Measurements from ENCODE around the gene VASH2.
"Not testable (repeated sequence)": the region's sequence is repeated elsewhere in the genome, so short reads cannot be mapped to it uniquely, and the experiment has no call there.

The VASH2 gene

DNA sequence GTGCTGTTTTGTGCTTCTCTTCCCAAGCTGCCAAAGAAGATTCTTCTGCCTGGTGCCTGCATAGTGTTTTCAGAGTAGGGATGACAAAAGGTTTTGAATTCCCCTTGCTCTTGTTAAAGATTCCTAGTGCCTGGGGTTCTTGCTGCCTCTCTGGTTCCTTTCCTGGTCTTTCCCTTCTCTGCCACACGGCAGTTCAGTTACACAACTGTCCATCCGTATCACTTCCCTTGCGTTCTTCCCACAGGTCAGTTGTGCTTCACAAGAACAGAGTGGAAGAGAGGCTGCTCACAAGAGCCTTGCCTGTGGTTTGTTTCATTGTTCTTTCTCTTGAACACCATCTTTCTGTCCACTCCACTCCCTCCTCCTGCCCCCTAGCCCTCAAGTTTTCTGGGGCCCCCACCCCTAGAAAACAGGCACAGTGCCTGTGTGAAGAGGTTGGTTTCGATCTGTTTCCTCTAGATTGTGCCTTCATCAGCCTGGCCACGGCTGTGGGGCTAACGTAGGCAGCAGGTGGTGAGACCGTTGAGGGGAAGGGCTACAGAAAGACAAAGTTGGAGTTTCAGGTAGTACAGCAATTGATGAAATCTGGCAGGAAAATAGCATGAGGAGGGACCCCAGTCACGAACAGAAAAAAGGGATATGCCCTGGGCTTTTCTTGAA lies 5.8 kb downstream of the VASH2 start:
- no peak for DNase-seq

DNA sequence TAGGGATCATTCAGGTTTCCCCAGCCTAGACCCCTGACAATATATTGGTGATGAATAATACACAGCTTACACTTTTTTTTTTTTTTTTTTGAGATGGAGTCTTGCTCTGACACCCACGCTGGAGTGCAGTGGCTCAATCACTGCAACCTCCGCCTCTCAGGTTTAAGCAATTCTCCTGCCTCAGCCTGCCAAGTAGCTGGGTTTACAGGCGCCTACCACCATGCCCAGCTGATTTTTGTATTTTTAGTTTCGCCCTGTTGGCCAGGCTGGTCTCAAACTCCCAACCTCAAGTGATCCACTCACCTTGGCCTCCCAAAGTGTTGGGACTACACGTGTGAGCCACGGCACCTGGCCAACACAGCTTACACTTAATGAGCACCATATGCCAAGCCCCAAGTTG lies 7.2 kb downstream of the VASH2 start:
- DNase-seq = no peak

DNA sequence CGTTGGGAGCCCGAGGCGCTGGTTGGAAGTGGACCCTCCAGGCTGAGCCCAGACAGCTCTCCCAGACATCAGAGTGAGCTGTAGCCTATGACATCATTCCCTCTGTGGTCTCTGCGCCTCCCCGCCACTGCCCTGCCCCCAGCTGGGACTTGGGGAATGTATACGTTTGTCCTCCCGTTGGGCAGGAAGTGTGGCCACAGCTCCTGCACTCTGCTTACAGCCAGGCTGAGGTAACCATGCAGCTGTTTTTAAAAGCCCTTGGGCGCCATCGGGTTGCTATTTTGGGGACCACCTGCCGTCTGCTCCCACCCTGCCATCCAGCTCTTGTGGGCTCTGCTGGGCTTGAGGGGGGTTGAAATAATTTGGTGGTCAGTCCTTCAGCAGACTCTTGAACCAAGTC lies 7.8 kb downstream of the VASH2 start:
- DNase-seq = no peak

DNA sequence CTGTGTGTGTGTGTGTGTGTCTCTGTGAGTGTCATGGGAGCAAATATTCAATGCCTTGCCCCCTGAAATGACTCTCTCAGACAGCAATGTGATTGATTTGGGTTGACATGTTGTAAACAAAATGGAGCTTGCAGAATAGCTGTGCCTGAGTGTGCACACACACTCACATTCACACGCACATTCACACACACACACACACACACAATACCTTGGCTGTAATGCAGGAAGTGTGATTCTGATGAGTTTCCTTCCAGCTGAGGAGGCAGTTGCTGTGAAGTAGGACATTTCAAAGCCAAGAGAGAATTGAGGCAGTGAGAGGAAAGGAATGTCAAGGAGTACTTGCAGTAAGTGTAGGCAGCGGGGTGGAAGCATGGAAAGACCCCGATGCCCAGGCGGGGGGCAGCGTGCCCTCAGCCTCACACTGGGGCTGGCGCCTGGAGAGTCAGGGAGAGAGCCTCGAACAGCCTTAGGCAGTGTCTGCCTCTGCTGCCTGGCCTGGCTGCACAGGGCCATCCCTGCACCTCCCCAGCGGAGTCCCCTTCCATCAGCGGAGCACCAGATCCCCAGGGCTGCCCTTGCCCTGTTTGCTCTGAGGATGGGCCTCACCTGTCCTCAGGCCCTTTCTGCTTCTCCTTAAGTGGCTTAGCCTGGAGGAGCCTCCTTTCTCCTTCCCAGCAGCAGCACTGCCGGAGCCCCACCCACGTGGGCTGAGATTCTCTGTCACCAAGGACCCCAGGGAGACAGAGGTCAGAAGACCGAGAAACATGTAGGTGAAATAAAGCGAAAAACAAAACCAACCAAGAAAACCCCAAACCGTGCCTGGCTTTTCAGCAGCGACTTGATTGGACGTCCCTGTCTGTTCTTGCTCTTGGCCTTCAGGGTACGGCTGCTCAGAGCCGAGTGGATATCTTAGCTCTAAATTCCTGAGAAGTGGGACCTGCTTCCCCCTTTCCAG lies 9.2 kb downstream of the VASH2 start:
- no peak for DNase-seq

GRCh38 chr1:212960932-212961331 lies 10.6 kb downstream of the VASH2 start:
- no peak for DNase-seq

- DNase-seq = no peak
Measured at GRCh38 chr1:212962509-212962908, 12.2 kb downstream of the VASH2 start.

DNA sequence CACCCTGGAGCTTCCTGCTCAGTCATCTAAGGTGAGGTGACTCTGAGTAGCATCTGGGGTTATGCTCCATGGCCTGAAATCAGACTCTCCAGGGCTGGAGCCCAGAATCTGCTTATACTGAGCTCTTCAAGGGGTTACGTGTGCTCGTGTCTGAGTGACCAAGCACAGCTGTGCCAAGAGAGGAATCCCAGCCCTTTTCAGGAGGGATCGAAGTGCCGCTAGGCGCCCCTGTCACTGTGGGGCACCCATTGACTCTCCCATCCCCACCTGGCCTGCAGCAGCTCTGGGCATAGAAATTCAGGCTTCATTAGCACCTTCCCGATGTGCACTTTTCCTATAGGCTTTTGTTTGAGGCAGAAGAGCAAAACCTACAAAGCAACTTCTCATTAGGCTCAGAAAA lies 13.8 kb downstream of the VASH2 start:
- no peak for DNase-seq

DNA sequence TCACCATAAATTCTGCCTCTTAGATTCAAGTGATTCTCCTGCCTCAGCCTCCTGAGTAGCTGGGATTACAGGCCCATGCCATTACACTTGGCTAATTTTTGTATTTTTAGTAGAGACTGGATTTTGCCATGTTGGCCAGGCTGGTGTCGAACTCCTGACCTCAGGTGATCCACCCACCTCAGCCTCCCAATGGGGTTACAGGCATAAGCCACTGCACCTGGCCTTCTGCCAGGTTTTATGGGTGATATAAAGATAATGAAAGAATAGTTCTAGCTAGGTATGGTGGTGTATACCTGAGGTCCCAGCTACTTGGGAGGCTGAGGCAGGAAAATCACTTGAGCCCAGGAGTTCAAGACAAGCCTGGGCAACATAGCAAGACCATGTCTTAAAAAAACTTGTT lies 14.7 kb downstream of the VASH2 start:
- not testable (repeated sequence) for DNase-seq

DNA sequence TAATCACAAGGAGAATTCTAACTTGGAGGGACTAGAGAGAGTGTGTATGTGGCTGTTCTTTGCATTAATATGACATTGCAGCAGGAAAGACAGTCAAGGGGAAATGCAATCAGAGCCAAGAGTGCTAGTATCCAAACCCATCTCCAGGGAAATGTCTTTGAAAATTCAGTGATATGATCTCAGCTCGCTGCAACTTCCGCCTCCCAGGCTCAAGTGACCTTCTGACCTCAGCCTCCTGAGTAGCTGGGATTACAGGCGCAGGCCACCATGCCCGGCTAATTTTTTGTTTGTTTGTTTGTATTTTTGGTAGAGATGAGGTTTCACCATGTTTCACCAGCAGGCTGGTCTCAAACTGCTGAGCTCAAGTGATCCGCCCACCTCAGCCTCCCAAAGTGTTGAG lies 16.3 kb downstream of the VASH2 start:
- DNase-seq = no peak

- DNase-seq = no peak
Measured at GRCh38 chr1:212967801-212968200, 17.5 kb downstream of the VASH2 start.

GRCh38 chr1:212968368-212968863 lies 18.1 kb downstream of the VASH2 start:
- DNase-seq = no peak

- no peak for DNase-seq
Measured at GRCh38 chr1:212970085-212970484, 19.7 kb downstream of the VASH2 start.

- no peak for DNase-seq
Measured at GRCh38 chr1:212971312-212971711, 21.0 kb downstream of the VASH2 start.

DNA sequence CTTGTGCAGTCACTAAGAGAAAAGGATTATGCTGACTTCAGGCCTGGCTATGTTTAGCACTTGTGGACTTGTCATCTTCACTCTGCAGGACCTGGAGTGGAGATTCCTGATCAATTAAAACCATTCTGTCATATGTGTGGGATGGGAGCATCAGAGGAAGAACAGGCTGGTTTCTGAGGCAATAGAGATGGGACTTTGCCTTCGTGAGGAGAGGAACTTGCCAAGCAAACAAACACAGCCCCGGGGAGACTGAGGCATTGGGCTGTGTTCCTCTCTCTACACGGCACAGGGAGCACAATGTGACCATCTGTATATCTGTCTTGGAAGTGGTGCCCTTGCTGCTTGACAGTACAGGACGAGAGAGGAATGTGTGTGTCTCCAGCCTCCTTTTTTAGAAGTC lies 23.1 kb downstream of the VASH2 start:
- no peak for DNase-seq

GRCh38 chr1:212973899-212974298 lies 23.6 kb downstream of the VASH2 start:
- DNase-seq = no peak

DNA sequence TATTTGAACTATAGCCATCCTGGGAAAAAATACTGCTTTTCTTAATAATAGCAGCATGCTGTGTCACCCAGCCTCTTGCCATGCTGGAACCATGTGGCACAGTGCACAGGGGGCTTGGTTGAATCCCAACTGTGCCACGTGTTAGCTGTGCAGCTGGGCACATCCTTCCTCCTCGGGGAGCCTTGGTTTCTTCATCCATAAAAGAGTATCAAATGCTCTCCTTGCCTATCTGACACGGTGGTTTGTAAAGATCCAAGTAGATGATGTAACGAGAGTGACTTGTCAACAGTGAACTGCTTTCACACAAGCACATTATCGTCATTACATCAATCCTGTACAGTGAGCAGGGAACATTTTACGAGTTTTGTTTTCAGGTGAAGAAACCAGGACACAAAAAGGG lies 24.4 kb downstream of the VASH2 start:
- DNase-seq = no peak

DNA sequence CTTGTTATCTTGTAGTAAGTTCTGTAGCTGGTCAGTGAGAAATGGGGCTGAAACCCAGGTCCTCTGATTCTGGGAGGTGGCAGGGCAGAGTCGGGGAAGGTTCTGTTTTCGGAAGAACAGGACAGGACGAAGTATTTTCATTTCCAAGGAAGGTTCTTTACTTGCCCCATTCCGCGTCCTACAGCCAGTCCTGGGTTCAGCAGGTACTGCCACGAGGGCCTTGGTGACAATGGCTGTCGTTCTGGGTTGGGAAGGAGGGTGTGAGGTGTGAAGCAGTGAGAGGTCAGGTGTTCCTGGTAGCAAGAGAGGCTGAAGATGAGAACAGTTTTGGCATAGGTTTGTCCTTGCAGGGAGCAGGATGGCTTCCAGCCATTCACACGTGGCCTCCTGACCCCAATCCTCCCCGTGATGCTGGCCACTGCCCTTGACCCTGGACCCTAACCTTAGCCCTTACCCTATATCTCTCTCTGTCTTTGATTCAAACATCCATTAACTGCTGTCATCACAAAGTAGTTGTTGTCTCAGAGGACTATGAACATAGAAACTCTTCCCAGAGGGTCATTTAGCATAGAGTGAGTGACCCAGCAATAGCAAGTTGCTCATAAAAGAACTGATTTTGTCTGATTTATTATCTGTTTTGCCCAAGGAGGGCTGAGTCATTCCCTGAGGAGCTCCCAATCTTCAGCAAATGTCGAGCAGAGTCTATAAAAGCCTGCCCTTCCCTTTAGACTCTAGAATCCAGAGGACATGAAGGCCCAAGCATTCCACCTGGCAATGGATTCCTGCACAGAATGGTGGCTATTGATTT lies 25.0 kb downstream of the VASH2 start:
- no peak for DNase-seq

- no peak for DNase-seq
Measured at GRCh38 chr1:212976586-212976985, 26.2 kb downstream of the VASH2 start.

DNA sequence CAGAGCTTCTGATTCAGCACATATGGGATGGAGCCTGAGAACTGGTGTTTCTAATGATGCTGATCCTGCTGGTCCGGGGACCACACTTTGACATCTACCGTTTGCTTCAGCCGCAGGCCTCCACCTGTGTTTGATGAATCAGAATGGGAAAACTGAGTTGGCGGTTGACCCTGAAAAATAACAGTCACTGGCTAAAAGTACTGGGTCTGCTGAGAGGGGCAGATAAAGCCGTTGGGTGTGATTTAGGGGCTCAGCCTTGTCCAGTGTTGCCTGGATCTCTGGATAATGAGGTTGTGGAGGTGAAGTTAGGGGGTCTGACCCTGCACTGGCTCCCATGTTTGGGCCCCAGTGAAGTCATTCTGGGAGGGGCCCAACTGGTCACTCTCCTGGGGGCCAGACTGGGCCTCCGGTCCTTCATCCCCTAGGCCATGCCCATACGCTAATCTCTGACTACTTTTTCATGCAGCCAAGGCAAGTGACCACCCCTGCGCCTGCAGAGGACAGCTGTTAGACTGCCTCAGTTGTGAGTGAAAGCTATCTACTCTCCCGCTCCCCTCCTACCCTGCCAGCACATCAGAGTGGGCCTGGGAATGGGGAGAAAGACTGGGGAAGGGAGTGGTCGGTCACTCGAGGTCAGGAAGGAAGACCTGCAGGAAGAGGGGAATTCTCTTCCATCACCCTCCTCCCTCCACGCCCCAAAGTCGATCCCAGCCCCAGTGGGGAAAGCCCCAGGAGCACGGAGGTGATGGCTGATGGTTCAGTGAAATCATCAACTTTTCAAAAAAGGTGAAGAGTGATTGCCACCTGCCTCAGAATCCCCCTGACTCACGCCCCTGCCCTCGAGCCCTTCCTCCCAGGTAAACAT lies 27.7 kb downstream of the VASH2 start:
- no peak for DNase-seq

DNA sequence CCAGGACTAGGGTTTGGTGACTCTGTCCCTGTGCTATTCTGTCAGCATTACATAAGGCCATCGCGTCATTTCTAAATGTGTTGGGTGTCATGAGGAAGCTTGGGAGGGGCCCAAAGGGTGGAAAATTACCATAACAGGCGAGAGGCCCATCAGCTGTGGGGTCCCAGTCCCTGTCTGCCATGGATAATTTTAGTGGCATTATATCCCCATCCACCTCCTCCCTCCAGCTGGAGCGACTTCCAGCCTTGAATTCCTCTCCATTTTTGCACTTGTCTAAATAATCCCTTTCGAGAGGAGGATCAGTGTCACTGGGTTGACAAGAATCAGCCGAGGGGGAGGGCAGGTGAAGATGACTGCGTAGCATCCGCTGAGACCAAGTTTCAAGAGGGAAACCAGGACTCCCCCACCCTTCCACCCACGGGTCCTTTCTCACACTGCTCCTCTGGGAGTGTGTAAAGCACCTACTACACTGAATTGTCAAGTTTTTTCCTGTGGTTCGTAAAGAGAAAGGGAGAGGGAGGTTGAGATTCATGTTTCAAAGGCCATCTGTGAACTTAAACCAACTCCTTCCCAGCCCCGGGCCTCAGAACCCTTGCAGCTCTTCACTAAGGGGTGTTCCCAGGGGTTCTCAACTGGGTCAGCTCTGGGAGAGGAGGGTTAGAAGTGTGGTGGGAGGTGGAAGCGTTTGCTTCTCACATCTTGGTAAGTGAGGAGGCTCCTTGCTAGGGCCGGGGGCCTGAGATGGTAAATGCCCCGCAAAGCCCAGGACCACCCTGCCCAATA lies 29.2 kb downstream of the VASH2 start:
- DNase-seq = no peak

Measured in right kidney (tissue), 1 donor.